WTC11 (cell line): Measurements from ENCODE around the gene ZNF107. TPM values are rescaled to one million over a fixed set of nuclear protein-coding genes. Genes with fewer than 3 reads are reported as not detected.

Experiments used
- ATAC-seq: fragments of 200-7000 bp; cut with Tn5 transposase; 2 replicates; pipeline ENCODE4 v1.10.0; 2021; ENCODE audit warnings: mild to moderate bottlenecking, moderate library complexity
- CTCF ChIA-PET: fragments of 300-600 bp; sonication (Branson Sonifier 250); formaldehyde crosslinking; loops from one replicate; lab custom pipeline; 2021; ENCODE audit warnings: antibody characterized with exemption; lab: Charles Lee
- POLR2A ChIA-PET: fragments of 350-600 bp; sonication (Branson Sonifier 250); formaldehyde crosslinking; loops from one replicate; lab custom pipeline; 2021; ENCODE audit warnings: antibody characterized with exemption; lab: Charles Lee
- DNase-seq: peaks from one replicate; pipeline ENCODE4 v3.0.0; 2021; ENCODE audit warnings: low spot score
- H3K27ac Mint-ChIP-seq: 2 replicates; pipeline ENCODE4 v1.8.0; 2021; ENCODE audit warnings: mixed read lengths
- H3K27me3 Mint-ChIP-seq: 2 replicates; pipeline ENCODE4 v1.8.0; 2021; ENCODE audit warnings: low read depth, mild to moderate bottlenecking, moderate library complexity, mixed read lengths
- H3K36me3 Mint-ChIP-seq: 2 replicates; pipeline ENCODE4 v1.8.0; 2021; ENCODE audit warnings: mixed read lengths
- H3K4me1 Mint-ChIP-seq: 2 replicates; pipeline ENCODE4 v1.8.0; 2022; ENCODE audit warnings: mixed read lengths
- H3K4me3 Mint-ChIP-seq: 2 replicates; pipeline ENCODE4 v1.8.0; 2021; ENCODE audit warnings: mild to moderate bottlenecking, moderate library complexity, mixed read lengths
- H3K9me3 Mint-ChIP-seq: 2 replicates; pipeline ENCODE4 v1.8.0; 2021; ENCODE audit warnings: mixed read lengths
- AFF4 ChIP-seq: sonication (generic); formaldehyde crosslinking; IDR thresholded peaks from 2 replicates; pipeline ENCODE4 v1.8.1; 2023; ENCODE audit warnings: mild to moderate bottlenecking, missing genetic modification reagents, borderline replicate concordance
- CBFB ChIP-seq: sonication (generic); formaldehyde crosslinking; IDR thresholded peaks from 2 replicates; pipeline ENCODE4 v1.8.1; 2022; ENCODE audit warnings: mild to moderate bottlenecking, low read depth, missing genetic modification reagents
- CREB1 ChIP-seq: sonication (generic); formaldehyde crosslinking; IDR thresholded peaks from 2 replicates; pipeline ENCODE4 v1.8.0; 2023; ENCODE audit warnings: mild to moderate bottlenecking, missing genetic modification reagents
- CTCF ChIP-seq: fragments of 200-600 bp; IDR thresholded peaks from 2 replicates; pipeline ENCODE4 v1.8.0; 2022; ENCODE audit warnings: antibody characterized with exemption
- ELF4 ChIP-seq: sonication (generic); formaldehyde crosslinking; IDR thresholded peaks from 2 replicates; pipeline ENCODE4 v1.8.1; 2022; ENCODE audit warnings: low read depth, mild to moderate bottlenecking, moderate library complexity, missing genetic modification reagents
- OVOL2 ChIP-seq: fragments of 250-450 bp; sonication (Bioruptor Pico); IDR thresholded peaks from 2 replicates; pipeline ENCODE4 v1.9.0; 2021; ENCODE audit warnings: mild to moderate bottlenecking, borderline replicate concordance
- SP1 ChIP-seq: sonication (generic); formaldehyde crosslinking; conservative IDR thresholded peaks from 2 replicates; pipeline ENCODE4 v1.8.1; 2022; ENCODE audit warnings: missing genetic modification reagents
- TP53 ChIP-seq: sonication (generic); formaldehyde crosslinking; IDR thresholded peaks from 2 replicates; pipeline ENCODE4 v1.8.1; 2023; ENCODE audit warnings: mild to moderate bottlenecking, missing genetic modification reagents
- ZNF232 ChIP-seq: sonication (generic); formaldehyde crosslinking; IDR thresholded peaks from 2 replicates; pipeline ENCODE4 v1.8.0; 2022; ENCODE audit warnings: mild to moderate bottlenecking, missing genetic modification reagents
- ZSCAN18 ChIP-seq: fragments of 250-450 bp; sonication (Bioruptor Pico); IDR thresholded peaks from 2 replicates; pipeline ENCODE4 v2.1.2; 2022; ENCODE audit warnings: mild to moderate bottlenecking, moderate library complexity
- total RNA-seq: library from RNA; stranded (reverse); gene quantifications from 3 replicates; pipeline ENCODE4 v1.2.3, GENCODE V29; 2021
- TF ChIP-seq, protein P1 (sequence below): sonication (generic); formaldehyde crosslinking; IDR thresholded peaks from 2 replicates; pipeline ENCODE4 v1.8.1; 2023; ENCODE audit warnings: mild to moderate bottlenecking, missing genetic modification reagents
- TF ChIP-seq, protein P2 (sequence below): fragments of 250-450 bp; sonication (Bioruptor Pico); IDR thresholded peaks from 2 replicates; pipeline ENCODE4 v1.9.0; 2021; ENCODE audit warnings: mild to moderate bottlenecking, borderline replicate concordance

ZNF107 gene
- total RNA-seq, 1 experiment from 2014 or later = 14.7 TPM

DNA sequence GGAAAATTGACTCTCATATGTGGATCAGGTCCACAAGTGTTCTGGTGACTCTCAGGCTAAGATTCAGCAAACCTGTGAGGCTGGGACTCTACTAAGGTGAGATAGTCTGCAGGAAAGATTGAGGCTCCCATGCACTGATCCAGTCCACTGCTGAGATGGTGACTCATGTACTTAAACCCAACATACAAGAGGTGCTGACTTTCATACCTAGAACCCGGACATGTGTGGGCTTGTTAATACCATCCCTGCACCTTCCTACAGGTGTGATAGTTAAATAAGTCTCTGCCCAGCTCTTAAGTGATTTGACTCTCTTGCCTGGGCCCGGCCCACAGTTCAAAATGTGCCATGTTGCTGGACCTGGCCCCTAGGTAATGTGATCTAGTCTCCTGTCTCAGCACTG, 27.1 kb upstream of the ZNF107 start (continued):
- TF ChIP-seq AFF4 (no peak), ELF4 (no peak), SP1 (CRISPR knock-in tag) (no peak), ZNF232 (CRISPR knock-in tag) (no peak)
- TF ChIP-seq, protein P1, sequence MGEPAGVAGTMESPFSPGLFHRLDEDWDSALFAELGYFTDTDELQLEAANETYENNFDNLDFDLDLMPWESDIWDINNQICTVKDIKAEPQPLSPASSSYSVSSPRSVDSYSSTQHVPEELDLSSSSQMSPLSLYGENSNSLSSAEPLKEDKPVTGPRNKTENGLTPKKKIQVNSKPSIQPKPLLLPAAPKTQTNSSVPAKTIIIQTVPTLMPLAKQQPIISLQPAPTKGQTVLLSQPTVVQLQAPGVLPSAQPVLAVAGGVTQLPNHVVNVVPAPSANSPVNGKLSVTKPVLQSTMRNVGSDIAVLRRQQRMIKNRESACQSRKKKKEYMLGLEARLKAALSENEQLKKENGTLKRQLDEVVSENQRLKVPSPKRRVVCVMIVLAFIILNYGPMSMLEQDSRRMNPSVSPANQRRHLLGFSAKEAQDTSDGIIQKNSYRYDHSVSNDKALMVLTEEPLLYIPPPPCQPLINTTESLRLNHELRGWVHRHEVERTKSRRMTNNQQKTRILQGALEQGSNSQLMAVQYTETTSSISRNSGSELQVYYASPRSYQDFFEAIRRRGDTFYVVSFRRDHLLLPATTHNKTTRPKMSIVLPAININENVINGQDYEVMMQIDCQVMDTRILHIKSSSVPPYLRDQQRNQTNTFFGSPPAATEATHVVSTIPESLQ = no peak

DNA sequence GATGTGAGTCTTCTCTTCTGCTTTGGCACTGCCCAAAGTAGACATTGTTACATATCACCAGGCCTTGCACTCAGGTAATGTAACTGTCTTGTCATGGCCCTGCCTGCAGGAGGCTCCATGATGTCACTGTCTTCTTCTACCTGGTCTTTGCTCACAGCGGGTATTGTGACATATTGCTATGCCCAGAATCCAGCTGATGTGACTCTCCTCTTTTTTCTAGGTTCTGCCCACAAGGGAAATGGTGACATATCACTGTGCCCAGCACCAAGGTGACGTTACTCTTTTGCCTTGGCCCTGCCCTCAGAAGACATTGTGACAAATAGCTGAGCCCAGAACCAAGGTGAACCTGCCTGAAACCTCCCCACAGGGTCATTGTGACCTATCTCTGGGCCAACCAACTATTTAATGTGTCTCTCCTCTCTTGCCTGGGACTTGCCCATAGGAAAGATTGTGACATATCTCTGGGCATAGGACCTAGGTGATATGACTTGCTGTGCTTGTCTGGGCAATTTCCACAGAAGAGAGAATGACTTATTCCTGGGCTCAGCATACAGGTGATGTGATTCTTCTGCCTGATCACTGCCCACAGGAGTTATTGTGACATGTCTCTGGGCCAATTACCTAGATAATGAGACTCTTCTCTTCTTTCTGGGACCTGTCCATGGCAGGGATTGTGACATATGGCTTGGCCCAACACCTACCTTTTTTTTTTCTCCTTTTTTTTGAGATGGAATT, 26.5 kb upstream of the ZNF107 start:
- ChIA-PET CTCF (no interaction called here), POLR2A (no interaction called here)
- H3K4me1 Mint-ChIP-seq = no peaks in the 10 kb centered on the region
- peaks cover 8% of the 10 kb centered on the region for H3K27me3 Mint-ChIP-seq
- peaks cover 68% of the 10 kb centered on the region for H3K36me3 Mint-ChIP-seq
- no peak for ATAC-seq
- no peak overlapping the region for H3K27ac Mint-ChIP-seq
- no peak overlapping the region for H3K4me3 Mint-ChIP-seq
- no peak for TF ChIP-seq CTCF
- TF ChIP-seq ZSCAN18 = no peak
- TF ChIP-seq, protein P2, sequence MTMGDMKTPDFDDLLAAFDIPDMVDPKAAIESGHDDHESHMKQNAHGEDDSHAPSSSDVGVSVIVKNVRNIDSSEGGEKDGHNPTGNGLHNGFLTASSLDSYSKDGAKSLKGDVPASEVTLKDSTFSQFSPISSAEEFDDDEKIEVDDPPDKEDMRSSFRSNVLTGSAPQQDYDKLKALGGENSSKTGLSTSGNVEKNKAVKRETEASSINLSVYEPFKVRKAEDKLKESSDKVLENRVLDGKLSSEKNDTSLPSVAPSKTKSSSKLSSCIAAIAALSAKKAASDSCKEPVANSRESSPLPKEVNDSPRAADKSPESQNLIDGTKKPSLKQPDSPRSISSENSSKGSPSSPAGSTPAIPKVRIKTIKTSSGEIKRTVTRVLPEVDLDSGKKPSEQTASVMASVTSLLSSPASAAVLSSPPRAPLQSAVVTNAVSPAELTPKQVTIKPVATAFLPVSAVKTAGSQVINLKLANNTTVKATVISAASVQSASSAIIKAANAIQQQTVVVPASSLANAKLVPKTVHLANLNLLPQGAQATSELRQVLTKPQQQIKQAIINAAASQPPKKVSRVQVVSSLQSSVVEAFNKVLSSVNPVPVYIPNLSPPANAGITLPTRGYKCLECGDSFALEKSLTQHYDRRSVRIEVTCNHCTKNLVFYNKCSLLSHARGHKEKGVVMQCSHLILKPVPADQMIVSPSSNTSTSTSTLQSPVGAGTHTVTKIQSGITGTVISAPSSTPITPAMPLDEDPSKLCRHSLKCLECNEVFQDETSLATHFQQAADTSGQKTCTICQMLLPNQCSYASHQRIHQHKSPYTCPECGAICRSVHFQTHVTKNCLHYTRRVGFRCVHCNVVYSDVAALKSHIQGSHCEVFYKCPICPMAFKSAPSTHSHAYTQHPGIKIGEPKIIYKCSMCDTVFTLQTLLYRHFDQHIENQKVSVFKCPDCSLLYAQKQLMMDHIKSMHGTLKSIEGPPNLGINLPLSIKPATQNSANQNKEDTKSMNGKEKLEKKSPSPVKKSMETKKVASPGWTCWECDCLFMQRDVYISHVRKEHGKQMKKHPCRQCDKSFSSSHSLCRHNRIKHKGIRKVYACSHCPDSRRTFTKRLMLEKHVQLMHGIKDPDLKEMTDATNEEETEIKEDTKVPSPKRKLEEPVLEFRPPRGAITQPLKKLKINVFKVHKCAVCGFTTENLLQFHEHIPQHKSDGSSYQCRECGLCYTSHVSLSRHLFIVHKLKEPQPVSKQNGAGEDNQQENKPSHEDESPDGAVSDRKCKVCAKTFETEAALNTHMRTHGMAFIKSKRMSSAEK (CRISPR knock-in tag) = no peak
- TF ChIP-seq OVOL2 (CRISPR knock-in tag) = no peak
- TF ChIP-seq CBFB (CRISPR knock-in tag) = no peak
- TF ChIP-seq CREB1 = no peak
- TF ChIP-seq TP53 (CRISPR knock-in tag) = no peak
- H3K9me3 Mint-ChIP-seq = peaks cover 81% of the 10 kb centered on the region
- DNase-seq = no peak
